ENCODE results near the gene RFLNA. TPM values are rescaled to one million over a fixed set of nuclear protein-coding genes. Genes with fewer than 3 reads are reported as not detected.

RFLNA gene
- total RNA-seq, 1 experiment from 2014 or later, result 10.6 TPM

- no peak overlapping the region for H3K4me3 Mint-ChIP-seq
- Histone ChIP-seq H3K79me1 (ENCODE audit: insufficient read depth, low read depth, low read length, poor library complexity, severe bottlenecking) (no peaks in the 10 kb centered on the region), H3K79me2 (ENCODE audit: insufficient read depth, low read length) (no peaks in the 10 kb centered on the region), H4K5ac (ENCODE audit: insufficient read length, low read depth, low read length) (no peak overlapping the region), H2BK120ac (ENCODE audit: low read depth, low read length, poor library complexity, severe bottlenecking) (no peak overlapping the region), H3K18ac (ENCODE audit: insufficient read length, low read depth, low read length) (no peak overlapping the region), H3K27ac (ENCODE audit: insufficient read length, low read depth, low read length) (no peak overlapping the region), H3K27me3 (ENCODE audit: insufficient read depth, low read length) (no peaks in the 10 kb centered on the region), H2BK15ac (ENCODE audit: low read depth, low read length) (no peak overlapping the region), H3K4ac (ENCODE audit: low read depth, low read length) (no peak overlapping the region), H4K91ac (ENCODE audit: insufficient read length, low read depth, low read length) (no peak overlapping the region), H2BK12ac (ENCODE audit: insufficient read length, low read depth, low read length) (no peak overlapping the region), H4K8ac (replicated peaks; ENCODE audit: insufficient read length, low read depth, low read length) (no peak overlapping the region), H3K23me2 (ENCODE audit: insufficient read length, low read depth, low read length, poor library complexity, severe bottlenecking) (no peaks in the 10 kb centered on the region), H3K9me3 (ENCODE audit: control insufficient read depth, low read depth, low read length) (no peaks in the 10 kb centered on the region), H3K9ac (ENCODE audit: extremely low read depth, insufficient read length, low read length) (no peak overlapping the region), H3K23ac (ENCODE audit: insufficient read length, low read depth, low read length) (no peak overlapping the region), H2BK5ac (ENCODE audit: insufficient read length, low read length) (no peak overlapping the region), H3K14ac (ENCODE audit: insufficient read depth, low read length) (no peak overlapping the region), H2BK20ac (ENCODE audit: low read depth, low read length, poor library complexity, severe bottlenecking) (no peak overlapping the region), H3K4me2 (ENCODE audit: insufficient read depth, insufficient read length, low read length) (no peak overlapping the region), H2AK5ac (ENCODE audit: insufficient read length, low read length) (no peak overlapping the region), H3T11ph (ENCODE audit: low read length) (no peak overlapping the region), H4K20me1 (ENCODE audit: control insufficient read depth, insufficient read depth, insufficient read length) (peaks cover 2% of the 10 kb centered on the region), H2AFZ (ENCODE audit: low read length) (no peak overlapping the region), H3K56ac (ENCODE audit: insufficient read length, low read depth, low read length) (no peak overlapping the region), H3K4me1 (ENCODE audit: insufficient read depth, low read length) (no peaks in the 10 kb centered on the region)
- peak; percentile 66 for TF ChIP-seq CTCF (conservative IDR thresholded peaks at IDR 0.05)
- H3K36me3 Mint-ChIP-seq (ENCODE audit: insufficient read depth in 1 of 3, low read depth in 3 of 3), result peaks cover 32 to 73% (median 73%) of the 10 kb centered on the region in 3 experiments
- H3K9me3 Mint-ChIP-seq, result no peaks in the 10 kb centered on the region
- H3K4me1 Mint-ChIP-seq, result no peaks in the 10 kb centered on the region
- H3K27ac Mint-ChIP-seq, result 0 out of 7 replicates have a peak overlapping the region, but pooled peaks of 1 of the 3 experiments have one; percentile 71
- DNase-seq, result no peak
- peaks cover 1% of the 10 kb centered on the region; the same call in 1 of the 2 replicates for H3K27me3 Mint-ChIP-seq (ENCODE audit: low read depth)
- no CpG with 5 or more reads among the region's 34 CpGs for whole genome bisulfite sequencing (ENCODE audit: extremely low coverage, insufficient read length, low lambda C conversion rate)
Measured at GRCh38 chr12:124347805-124348658, 53.1 kb downstream of the RFLNA start.
